Neural progenitor cell (in vitro differentiated cells): ENCODE measurements around the gene CRIP2. TPM values are rescaled to one million over a fixed set of nuclear protein-coding genes. Genes with fewer than 3 reads are reported as not detected.

Experiments used
- DNase-seq: peaks from one replicate; pipeline ENCODE4 v3.0.0-alpha.2; 2016; ENCODE audit warnings: low spot score
- H2AFZ ChIP-seq: fragments of 200-600 bp; sonication (generic); replicated peaks from 2 replicates; pipeline ENCODE4 v1.6.1; 2016; ENCODE audit warnings: antibody characterized with exemption
- H3F3A ChIP-seq: fragments of 200-600 bp; sonication (generic); 2 replicates; pipeline ENCODE4 v1.6.1; 2016; ENCODE audit warnings: antibody characterized with exemption, low read depth
- H3K27ac ChIP-seq: fragments of 200-600 bp; sonication (generic); 2 replicates; pipeline ENCODE4 v1.5.1; 2016; ENCODE audit warnings: mild to moderate bottlenecking
- H3K27me3 ChIP-seq: fragments of 200-600 bp; sonication (generic); 2 replicates; pipeline ENCODE4 v1.6.1; 2016; ENCODE audit warnings: mild to moderate bottlenecking, moderate library complexity
- H3K36me3 ChIP-seq: fragments of 200-600 bp; sonication (generic); 2 replicates; pipeline ENCODE4 v1.5.1; 2016
- H3K4me1 ChIP-seq: fragments of 200-600 bp; sonication (generic); 2 replicates; pipeline ENCODE4 v1.6.1; 2016; ENCODE audit warnings: mixed run types
- H3K4me2 ChIP-seq: fragments of 200-600 bp; sonication (generic); 2 replicates; pipeline ENCODE4 v1.6.1; 2016
- H3K4me3 ChIP-seq: fragments of 200-600 bp; sonication (generic); 2 replicates; pipeline ENCODE4 v1.5.1; 2016
- H3K79me2 ChIP-seq: fragments of 200-600 bp; sonication (generic); 2 replicates; pipeline ENCODE4 v1.6.1; 2016; ENCODE audit warnings: low read depth
- H3K9ac ChIP-seq: fragments of 200-600 bp; sonication (generic); 2 replicates; pipeline ENCODE4 v1.6.1; 2016
- H3K9me3 ChIP-seq: fragments of 200-600 bp; sonication (generic); 2 replicates; pipeline ENCODE4 v1.5.1; 2016; ENCODE audit warnings: low read depth
- H4K20me1 ChIP-seq: fragments of 200-600 bp; sonication (generic); 2 replicates; pipeline ENCODE4 v1.6.1; 2016; ENCODE audit warnings: low read depth
- H3K27ac Mint-ChIP-seq: 3 replicates; pipeline ENCODE4 v1.8.0; 2021; ENCODE audit warnings: mixed read lengths
- H3K27me3 Mint-ChIP-seq: 2 replicates; pipeline ENCODE4 v1.8.0; 2022; ENCODE audit warnings: low read depth, mild to moderate bottlenecking, inconsistent platforms, moderate library complexity, mixed read lengths; ENCODE audit not compliant: insufficient read depth
- H3K36me3 Mint-ChIP-seq: 3 replicates; pipeline ENCODE4 v1.8.0; 2021; ENCODE audit warnings: mixed read lengths
- H3K4me1 Mint-ChIP-seq: 3 replicates; pipeline ENCODE4 v1.8.0; 2021; ENCODE audit warnings: mixed read lengths
- H3K4me3 Mint-ChIP-seq: 3 replicates; pipeline ENCODE4 v1.8.0; 2021; ENCODE audit warnings: mild to moderate bottlenecking, moderate library complexity, mixed read lengths
- H3K9me3 Mint-ChIP-seq: 3 replicates; pipeline ENCODE4 v1.8.0; 2020; ENCODE audit warnings: mixed read lengths
- CTCF ChIP-seq: fragments of 200-600 bp; sonication (generic); IDR thresholded peaks from 2 replicates; pipeline ENCODE4 v1.5.1; 2017; ENCODE audit warnings: antibody characterized with exemption, mild to moderate bottlenecking
- EZH2 ChIP-seq: fragments of 200-600 bp; sonication (generic); IDR thresholded peaks from 2 replicates; pipeline ENCODE4 v1.6.1; 2017; ENCODE audit warnings: antibody characterized with exemption, mild to moderate bottlenecking, moderate library complexity
- EZH2phosphoT487 ChIP-seq: fragments of 200-600 bp; sonication (generic); IDR thresholded peaks from 2 replicates; pipeline ENCODE4 v1.6.1; 2017; ENCODE audit warnings: antibody characterized with exemption
- total RNA-seq: library from RNA; depleted of rRNA; stranded (reverse); fragments of >200 nt; gene quantifications from 2 replicates; pipeline ENCODE4 v1.2.3, GENCODE V29; 2015; ENCODE audit warnings: low replicate concordance

Gene CRIP2
- total RNA-seq, 1 donor from 2014 or later, result 0.30 TPM

GRCh38 chr14:105482486-105483110 is 8.0 kb downstream of the CRIP2 start:
- peaks cover 37% of the 10 kb centered on the region for H3K4me1 Mint-ChIP-seq
- peaks cover 39% of the 10 kb centered on the region for H3K4me1 ChIP-seq
- no peaks in the 10 kb centered on the region for H3K9me3 ChIP-seq
- no peak overlapping the region for H2AFZ ChIP-seq
- no peaks in the 10 kb centered on the region for H3K79me2 ChIP-seq
- no peak overlapping the region for H3K4me2 ChIP-seq
- H3K9ac ChIP-seq, result no peak overlapping the region
- H3K27me3 Mint-ChIP-seq, result peaks cover 14% of the 10 kb centered on the region
- peak overlapping the region; percentile 86 for H3K27ac Mint-ChIP-seq
- no peak for DNase-seq
- TF ChIP-seq CTCF (no peak), EZH2 (no peak), EZH2phosphoT487 (no peak)
- no peaks in the 10 kb centered on the region for H3K36me3 Mint-ChIP-seq
- H3F3A ChIP-seq, result peaks cover 7% of the 10 kb centered on the region
- H3K4me3 Mint-ChIP-seq, result peak overlapping the region; percentile 46
- H3K27me3 ChIP-seq, result peaks cover 93% of the 10 kb centered on the region
- no peak overlapping the region for H3K27ac ChIP-seq
- H3K36me3 ChIP-seq, result no peaks in the 10 kb centered on the region
- no peaks in the 10 kb centered on the region for H3K9me3 Mint-ChIP-seq
- H4K20me1 ChIP-seq, result peaks cover 32% of the 10 kb centered on the region
- H3K4me3 ChIP-seq, result no peak overlapping the region

- no peaks in the 10 kb centered on the region for H3K36me3 Mint-ChIP-seq
- H3K4me3 Mint-ChIP-seq, result no peak overlapping the region
- no peaks in the 10 kb centered on the region for H3K9me3 Mint-ChIP-seq
- H3K4me2 ChIP-seq, result no peak overlapping the region
- no peak overlapping the region for H2AFZ ChIP-seq
- peaks cover 26% of the 10 kb centered on the region for H4K20me1 ChIP-seq
- no peak overlapping the region for H3K4me3 ChIP-seq
- peaks cover 36% of the 10 kb centered on the region for H3K4me1 ChIP-seq
- no peaks in the 10 kb centered on the region for H3K9me3 ChIP-seq
- no peak overlapping the region for H3K27ac Mint-ChIP-seq
- H3F3A ChIP-seq, result peaks cover 8% of the 10 kb centered on the region
- H3K9ac ChIP-seq, result no peak overlapping the region
- no peak for TF ChIP-seq EZH2phosphoT487
- TF ChIP-seq CTCF, result no peak
- TF ChIP-seq EZH2, result no peak
- H3K27me3 ChIP-seq, result peaks cover 93% of the 10 kb centered on the region
- peaks cover 42% of the 10 kb centered on the region for H3K4me1 Mint-ChIP-seq
- no peak for DNase-seq
- H3K79me2 ChIP-seq, result no peaks in the 10 kb centered on the region
- peaks cover 18% of the 10 kb centered on the region for H3K27me3 Mint-ChIP-seq
- no peak overlapping the region for H3K27ac ChIP-seq
- H3K36me3 ChIP-seq, result no peaks in the 10 kb centered on the region
These were observed 8.9 kb downstream of the CRIP2 start for GRCh38 chr14:105483300-105484068.

- Mint-ChIP-seq H3K36me3 (no peaks in the 10 kb centered on the region), H3K9me3 (no peaks in the 10 kb centered on the region), H3K4me3 (peak overlapping the region; percentile 6), H3K27ac (peak overlapping the region; percentile 20), H3K27me3 (peaks cover 18% of the 10 kb centered on the region), H3K4me1 (peaks cover 47% of the 10 kb centered on the region)
- no peak overlapping the region for H3K9ac ChIP-seq
- H3K9me3 ChIP-seq, result no peaks in the 10 kb centered on the region
- TF ChIP-seq EZH2phosphoT487 (no peak), CTCF (no peak), EZH2 (no peak)
- H3K36me3 ChIP-seq, result no peaks in the 10 kb centered on the region
- peaks cover 85% of the 10 kb centered on the region for H3K27me3 ChIP-seq
- H3K4me2 ChIP-seq, result no peak overlapping the region
- H3F3A ChIP-seq, result peaks cover 14% of the 10 kb centered on the region
- H3K4me1 ChIP-seq, result peaks cover 35% of the 10 kb centered on the region
- H3K4me3 ChIP-seq, result no peak overlapping the region
- peaks cover 25% of the 10 kb centered on the region for H4K20me1 ChIP-seq
- DNase-seq, result peak; percentile 45
- no peaks in the 10 kb centered on the region for H3K79me2 ChIP-seq
- no peak overlapping the region for H2AFZ ChIP-seq
- no peak overlapping the region for H3K27ac ChIP-seq
These were observed 9.7 kb downstream of the CRIP2 start for GRCh38 chr14:105484069-105484996.
